ENCODE results near the gene BCL2L12. TPM values are rescaled to one million over a fixed set of nuclear protein-coding genes. Genes with fewer than 3 reads are reported as not detected.

BCL2L12 gene
- total and polyA plus RNA-seq, 2 of the 13 experiments (the other 11 are each of a cell fraction or from before 2014, with no cell fraction given), result 26.8 to 40.8 TPM

- TF ChIP-seq ZNF776 (CRISPR knock-in tag; IDR thresholded peaks at IDR 0.05) (no peak; the same call in 1 of the 2 replicates), MAZ (IDR thresholded peaks at IDR 0.05; ENCODE audit: borderline replicate concordance, low read depth, low read length) (peak; percentile 66; the same call in 1 of the 2 replicates), MAZ (CRISPR knock-in tag; IDR thresholded peaks at IDR 0.05; ENCODE audit: low read depth) (peak; percentile 93), ZNF576 (CRISPR knock-in tag; IDR thresholded peaks at IDR 0.05) (no peak), RXRA (CRISPR knock-in tag; IDR thresholded peaks at IDR 0.05) (peak; percentile 99), ZNF703 (CRISPR knock-in tag; IDR thresholded peaks at IDR 0.05; ENCODE audit: borderline replicate concordance) (no peak; the same call in 1 of the 2 replicates), ZSCAN20 (CRISPR knock-in tag; IDR thresholded peaks at IDR 0.05; ENCODE audit: borderline replicate concordance) (no peak), PBX2 (CRISPR knock-in tag; IDR thresholded peaks at IDR 0.05) (no peak), ZSCAN25 (CRISPR knock-in tag; IDR thresholded peaks at IDR 0.05) (peak; percentile 73; the same call in 1 of the 2 replicates), SATB2 (CRISPR knock-in tag; IDR thresholded peaks at IDR 0.05) (no peak), TBX2 (CRISPR knock-in tag; IDR thresholded peaks at IDR 0.05; ENCODE audit: borderline replicate concordance) (peak; percentile 88), HNF1A (IDR thresholded peaks at IDR 0.05; ENCODE audit: low read depth) (no peak), HNF1A (CRISPR knock-in tag; IDR thresholded peaks at IDR 0.05; ENCODE audit: borderline replicate concordance) (peak; percentile 74), CCAR2 (optimal IDR thresholded peaks at IDR 0.05; ENCODE audit: low read depth, low read length) (no peak), KDM6A (CRISPR knock-in tag; IDR thresholded peaks at IDR 0.05; ENCODE audit: low read depth) (no peak), HNRNPUL1 (IDR thresholded peaks at IDR 0.05; ENCODE audit: low read depth, low read length) (no peak), ZNF12 (CRISPR knock-in tag; IDR thresholded peaks at IDR 0.05) (no peak), NFE2L2 (IDR thresholded peaks at IDR 0.05; ENCODE audit: low read length) (no peak), HMGXB3 (CRISPR knock-in tag; IDR thresholded peaks at IDR 0.05; ENCODE audit: borderline replicate concordance) (no peak), ZFP82 (CRISPR knock-in tag; IDR thresholded peaks at IDR 0.05; ENCODE audit: borderline replicate concordance) (peak; percentile 86; the same call in 1 of the 2 replicates)
These were observed 23.8 kb upstream of the BCL2L12 start, which contains the start of gene SCAF1 (continued) for GRCh38 chr19:49641688-49642491.

Data from HepG2 (cell line).